ENCODE data around the gene BAX. TPM values are rescaled to one million over a fixed set of nuclear protein-coding genes. Genes with fewer than 3 reads are reported as not detected.

Gene BAX
- total RNA-seq, 1 donor from 2014 or later, result 127 TPM

GRCh38 chr19:48961673-48962028 is 7.0 kb downstream of the BAX start:
- TF ChIP-seq, protein P1, sequence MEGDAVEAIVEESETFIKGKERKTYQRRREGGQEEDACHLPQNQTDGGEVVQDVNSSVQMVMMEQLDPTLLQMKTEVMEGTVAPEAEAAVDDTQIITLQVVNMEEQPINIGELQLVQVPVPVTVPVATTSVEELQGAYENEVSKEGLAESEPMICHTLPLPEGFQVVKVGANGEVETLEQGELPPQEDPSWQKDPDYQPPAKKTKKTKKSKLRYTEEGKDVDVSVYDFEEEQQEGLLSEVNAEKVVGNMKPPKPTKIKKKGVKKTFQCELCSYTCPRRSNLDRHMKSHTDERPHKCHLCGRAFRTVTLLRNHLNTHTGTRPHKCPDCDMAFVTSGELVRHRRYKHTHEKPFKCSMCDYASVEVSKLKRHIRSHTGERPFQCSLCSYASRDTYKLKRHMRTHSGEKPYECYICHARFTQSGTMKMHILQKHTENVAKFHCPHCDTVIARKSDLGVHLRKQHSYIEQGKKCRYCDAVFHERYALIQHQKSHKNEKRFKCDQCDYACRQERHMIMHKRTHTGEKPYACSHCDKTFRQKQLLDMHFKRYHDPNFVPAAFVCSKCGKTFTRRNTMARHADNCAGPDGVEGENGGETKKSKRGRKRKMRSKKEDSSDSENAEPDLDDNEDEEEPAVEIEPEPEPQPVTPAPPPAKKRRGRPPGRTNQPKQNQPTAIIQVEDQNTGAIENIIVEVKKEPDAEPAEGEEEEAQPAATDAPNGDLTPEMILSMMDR (IDR thresholded peaks at IDR 0.05), result no peak
- no peak for ATAC-seq
- intact Hi-C loops (cut with DNase I), result no loop called here
- peak; percentile 70 for DNase-seq
- Histone ChIP-seq H3K27me3 (no peaks in the 10 kb centered on the region), H3K4me1 (peaks cover 25% of the 10 kb centered on the region), H3K36me3 (peaks cover 17% of the 10 kb centered on the region), H3K4me3 (no peak overlapping the region), H3K27ac (peak overlapping the region; percentile 95), H3K9me3 (no peaks in the 10 kb centered on the region)

DNA sequence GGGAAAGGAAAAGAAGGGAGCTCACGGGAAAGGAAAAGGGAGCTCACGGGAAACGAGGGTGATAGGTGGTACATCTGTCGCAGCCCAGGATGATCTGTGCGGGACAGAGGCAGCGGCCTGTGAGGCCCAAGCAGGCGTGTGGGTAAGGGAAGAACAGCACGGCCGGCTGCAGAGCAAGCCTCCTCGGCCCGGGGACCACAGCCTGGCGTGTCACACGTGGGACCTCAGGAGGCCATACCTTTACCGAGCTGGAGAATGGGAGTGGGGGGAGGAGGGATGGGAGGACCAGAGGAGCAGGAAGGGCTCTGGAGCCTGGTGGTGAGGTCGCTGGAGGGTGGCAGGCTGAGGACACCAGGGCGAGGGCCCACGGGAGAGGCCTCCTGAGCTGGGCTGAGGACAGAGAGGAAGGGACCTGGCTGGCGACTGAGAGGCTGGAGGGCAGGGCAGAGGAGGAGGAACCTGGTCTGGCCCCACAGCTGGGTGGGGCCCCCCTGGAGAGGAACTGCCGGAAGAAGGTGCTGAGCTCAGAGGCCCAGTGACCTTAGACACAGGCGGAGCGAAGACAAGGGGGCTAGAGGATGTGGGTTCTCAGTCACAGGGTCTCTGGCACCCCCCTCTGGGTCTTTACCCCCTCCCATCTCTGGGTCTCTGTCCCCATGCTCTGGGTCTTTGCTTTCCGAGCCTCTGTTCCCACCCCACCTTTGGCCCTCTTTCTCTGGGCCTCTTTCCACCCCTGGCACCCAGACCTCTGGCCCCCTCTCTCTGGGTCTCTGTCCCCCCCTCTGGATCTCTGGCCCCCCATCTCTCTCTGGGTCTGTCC is 7.6 kb downstream of the BAX start:
- H3K36me3 ChIP-seq, result peaks cover 19% of the 10 kb centered on the region
- H3K27ac ChIP-seq, result peak overlapping the region; percentile 95
- H3K4me1 ChIP-seq, result peaks cover 31% of the 10 kb centered on the region
- intact Hi-C loops (cut with DNase I), result no loop called here
- ATAC-seq (peak; percentile 71), DNase-seq (peak; percentile 93)
- H3K27me3 ChIP-seq, result no peaks in the 10 kb centered on the region
- peak overlapping the region; percentile 5 for H3K4me3 ChIP-seq
- TF ChIP-seq, protein P1 (IDR thresholded peaks at IDR 0.05), result no peak
- H3K9me3 ChIP-seq, result no peaks in the 10 kb centered on the region

DNA sequence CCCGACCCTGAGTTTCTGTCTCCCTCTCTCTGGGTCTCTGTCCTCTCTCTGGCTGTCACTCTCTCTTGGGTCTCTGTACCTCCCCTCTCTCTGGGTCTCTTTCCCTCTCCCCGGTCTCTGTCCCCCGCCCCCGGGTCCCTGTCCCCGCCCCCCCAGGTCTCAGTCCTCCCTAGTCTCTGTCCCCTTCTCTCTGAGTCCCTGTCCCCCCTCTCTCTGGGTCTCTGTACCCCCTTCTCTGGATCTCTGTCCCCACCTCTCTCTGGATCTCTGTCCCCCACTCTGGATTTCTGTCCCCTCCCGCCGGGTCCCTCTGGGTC is 8.1 kb downstream of the BAX start:
- peaks cover 34% of the 10 kb centered on the region for H3K4me1 ChIP-seq
- H3K27ac ChIP-seq, result peak overlapping the region; percentile 95
- intact Hi-C loops (cut with DNase I), result no loop called here
- DNase-seq (no peak), ATAC-seq (no peak)
- H3K36me3 ChIP-seq, result peaks cover 17% of the 10 kb centered on the region
- no peaks in the 10 kb centered on the region for H3K9me3 ChIP-seq
- TF ChIP-seq, protein P1 (IDR thresholded peaks at IDR 0.05), result no peak
- H3K4me3 ChIP-seq, result no peak overlapping the region
- no peaks in the 10 kb centered on the region for H3K27me3 ChIP-seq

DNA sequence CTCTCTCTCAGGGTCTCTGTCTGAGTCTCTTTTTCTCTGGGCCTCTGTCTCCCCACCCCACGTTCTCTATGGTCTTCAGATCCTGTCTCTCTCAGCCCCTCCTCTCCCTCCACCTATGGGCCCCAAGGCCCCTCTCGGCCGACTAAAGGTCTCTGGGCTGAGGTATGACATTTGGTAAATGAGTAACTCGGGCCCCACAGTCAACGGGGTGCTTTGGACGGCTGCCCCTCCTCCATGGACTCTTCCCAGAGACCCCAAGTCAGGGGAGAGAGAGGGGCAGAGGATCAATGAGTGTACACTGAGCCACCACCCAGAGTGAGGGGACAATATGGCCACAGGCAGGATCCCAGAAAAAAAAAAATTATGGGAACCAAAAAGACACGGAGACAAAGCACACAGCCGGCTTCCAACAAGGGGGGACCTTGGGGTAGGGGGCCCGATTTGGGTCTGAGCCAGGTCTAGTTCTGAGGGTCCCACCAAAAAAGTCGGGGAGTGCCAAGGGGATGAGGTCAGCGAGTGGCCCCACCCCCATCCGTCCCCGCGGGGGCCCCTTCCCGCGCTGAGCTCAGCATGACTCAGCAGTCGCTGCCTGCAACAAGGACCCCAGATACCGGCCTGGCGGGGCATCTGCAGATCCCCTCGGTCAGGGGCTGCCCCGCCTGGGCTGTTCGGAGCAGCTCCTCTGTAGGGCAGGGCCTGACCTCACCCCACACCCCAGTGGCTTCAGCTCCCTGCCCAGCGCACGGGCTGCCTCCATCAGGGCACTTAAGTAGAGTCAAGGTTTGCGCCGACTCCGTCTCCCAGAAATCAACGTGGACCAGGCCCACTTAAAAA is 8.9 kb downstream of the BAX start:
- Histone ChIP-seq H3K27me3 (no peaks in the 10 kb centered on the region), H3K4me1 (peaks cover 41% of the 10 kb centered on the region), H3K36me3 (peaks cover 10% of the 10 kb centered on the region), H3K9me3 (no peaks in the 10 kb centered on the region), H3K27ac (peak overlapping the region; percentile 95), H3K4me3 (peak overlapping the region; percentile 89)
- intact Hi-C loops (cut with DNase I), result no loop called here
- TF ChIP-seq, protein P1 (IDR thresholded peaks at IDR 0.05), result no peak
- ATAC-seq (peak; percentile 10), DNase-seq (peak; percentile 91)

GRCh38 chr19:48964205-48965039 is 9.7 kb downstream of the BAX start:
- intact Hi-C loops (cut with DNase I), result no loop called here
- TF ChIP-seq, protein P1 (IDR thresholded peaks at IDR 0.05), result no peak
- Histone ChIP-seq H3K27me3 (no peaks in the 10 kb centered on the region), H3K4me3 (peak overlapping the region; percentile 89), H3K27ac (peak overlapping the region; percentile 95), H3K36me3 (peaks cover 18% of the 10 kb centered on the region), H3K9me3 (no peaks in the 10 kb centered on the region), H3K4me1 (peaks cover 41% of the 10 kb centered on the region)
- ATAC-seq, result no peak
- no peak for DNase-seq

Data from upper lobe of right lung (tissue), 1 donor.